A673 (cell line): Measurements from ENCODE around the gene BOK.

Experiments used
- CTCF ChIP-seq: fragments of 300-800, 200-600 bp; sonication (generic); conservative IDR thresholded peaks from 2 replicates; pipeline ENCODE4 v1.5.1; 2017; ENCODE audit warnings: low read depth, mild to moderate bottlenecking, antibody characterized with exemption, low read length, moderate library complexity, mixed read lengths
- EZH2 ChIP-seq: fragments of 200-600 bp; sonication (generic); IDR thresholded peaks from 2 replicates; pipeline ENCODE4 v1.6.1; 2017; ENCODE audit warnings: borderline replicate concordance, low read depth, mild to moderate bottlenecking, mixed read lengths, antibody characterized with exemption, low read length; ENCODE audit not compliant: poor library complexity, severe bottlenecking

GRCh38 chr2:241620419-241620769 lies 61.8 kb downstream of the BOK start:
- TF ChIP-seq CTCF (no peak), EZH2 (no peak)
